T-cell (primary cell): Measurements from ENCODE around the gene TBC1D22A. TPM values are rescaled to one million over a fixed set of nuclear protein-coding genes. Genes with fewer than 3 reads are reported as not detected.

Source experiments
- ATAC-seq, 4 experiments: fragments of 200-7000 bp in 3 of 4; fragments of 150-1000 bp in 1 of 4; cut with Tn5 transposase; replicated peaks in 1 of 4; 1 replicate in 3 of 4; 2 replicates in 1 of 4; pipeline ENCODE4 v1.10.0; 2021; ENCODE audit warnings: moderate library complexity in 3 of 4, mild to moderate bottlenecking in 2 of 4, moderate number of reproducible peaks in 1 of 4
- CTCF ChIA-PET, 2 donors: fragments of 300-600 bp; sonication (Branson Sonifier 250); formaldehyde crosslinking; loops; one replicate each; lab custom pipeline; 2022; ENCODE audit warnings: antibody characterized with exemption in 2 of 2; lab: Charles Lee
- POLR2A ChIA-PET, 2 donors: fragments of 300-600 bp; sonication (Branson Sonifier 250); formaldehyde crosslinking; loops; one replicate each; lab custom pipeline; 2022; ENCODE audit warnings: antibody characterized with exemption in 2 of 2; lab: Charles Lee
- DNase-seq, 35 experiments: peaks; one replicate each; pipeline versions ENCODE4 v3.0.0 to v3.0.0-alpha.2; 2013 to 2023
- H3K27ac ChIP-seq: one replicate; pipeline ENCODE4 v1.5.1; 2013; ENCODE audit warnings: low read length
- H3K27me3 ChIP-seq, 2 experiments: replicated peaks in 1 of 2; 1 replicate in 1 of 2; 2 replicates in 1 of 2; pipeline versions ENCODE4 v1.6.1 to v1.7.0; 2013; ENCODE audit warnings: low read length in 1 of 2, mixed read lengths in 1 of 2; ENCODE audit not compliant: control insufficient read depth in 2 of 2, insufficient read depth in 2 of 2; ENCODE audit errors: extremely low read depth in 1 of 2
- H3K36me3 ChIP-seq, 2 donors: 1 replicate in 1 of 2; 2 replicates in 1 of 2; pipeline versions ENCODE4 v1.6.1 to v1.7.0; 2013; ENCODE audit warnings: low read length in 1 of 2; ENCODE audit not compliant: control insufficient read depth in 2 of 2, insufficient read depth in 1 of 2; ENCODE audit errors: extremely low read depth in 1 of 2
- H3K4me1 ChIP-seq, 2 experiments: 1 replicate in 1 of 2; 2 replicates in 1 of 2; pipeline versions ENCODE4 v1.6.1 to v1.7.0; 2013; ENCODE audit warnings: low read length in 2 of 2, mixed read lengths in 1 of 2; ENCODE audit not compliant: insufficient read depth in 2 of 2, control insufficient read depth in 1 of 2; ENCODE audit errors: extremely low read depth in 1 of 2
- H3K4me3 ChIP-seq, 2 donors: 1 replicate in 1 of 2; 2 replicates in 1 of 2; pipeline versions ENCODE4 v1.5.1 to v1.7.0; 2013; ENCODE audit warnings: mild to moderate bottlenecking in 2 of 2, low read length in 1 of 2, moderate library complexity in 1 of 2; ENCODE audit not compliant: control insufficient read depth in 1 of 2; ENCODE audit errors: extremely low read depth in 1 of 2
- H3K9me3 ChIP-seq: 2 replicates; pipeline ENCODE4 v1.7.0; 2013
- H3K27ac Mint-ChIP-seq, 2 donors: one replicate each; pipeline ENCODE4 v1.8.0; 2020 to 2021; ENCODE audit warnings: mild to moderate bottlenecking in 2 of 2, mixed read lengths in 2 of 2
- H3K27me3 Mint-ChIP-seq, 2 donors: one replicate each; pipeline ENCODE4 v1.8.0; 2021 to 2022; ENCODE audit warnings: mixed read lengths in 2 of 2
- H3K36me3 Mint-ChIP-seq: one replicate; pipeline ENCODE4 v1.8.0; 2021; ENCODE audit warnings: mixed read lengths
- H3K4me1 Mint-ChIP-seq, 3 donors: one replicate each; pipeline ENCODE4 v1.8.0; 2020 to 2022; ENCODE audit warnings: mixed read lengths in 3 of 3, mild to moderate bottlenecking in 1 of 3
- H3K4me3 Mint-ChIP-seq, 3 donors: one replicate each; pipeline ENCODE4 v1.8.0; 2020 to 2022; ENCODE audit warnings: mild to moderate bottlenecking in 3 of 3, mixed read lengths in 3 of 3, moderate library complexity in 3 of 3
- H3K9me3 Mint-ChIP-seq, 3 donors: one replicate each; pipeline ENCODE4 v1.8.0; 2020 to 2022; ENCODE audit warnings: mixed read lengths in 3 of 3
- WGBS: methylation state at CpG from one replicate; pipeline ENCODE4 v1.1.5; 2013; ENCODE audit warnings: missing lambda C conversion rate; ENCODE audit not compliant: insufficient coverage; 5-methylcytosine and 5-hydroxymethylcytosine counted together
- total RNA-seq, 35 experiments: library from RNA in 6 of 35; stranded (reverse) in 6 of 35; fragments of 120-200 nt in 1 of 35; gene quantifications; one replicate each; pipeline versions ENCODE4 v1.2.1 to v1.2.4 and lab custom pipeline; 2013 to 2026

The TBC1D22A gene
- total RNA-seq, 5 donors from 2014 or later (not counting 1 experiment from before 2014, with no cell fraction given), result 38.3 to 67.8 (median 57.7) TPM

GRCh38 chr22:46835693-46836092 is 73.2 kb downstream of the TBC1D22A start:
- no CpG with 5 or more reads among the region's 2 CpGs for WGBS
- peaks cover 12 to 22% (median 16%) of the 10 kb centered on the region in 3 donors for H3K4me1 Mint-ChIP-seq
- peaks cover 0 to 9% of the 10 kb centered on the region in 2 donors for H3K36me3 ChIP-seq
- DNase-seq, result no peak
- peaks cover 10 to 18% (median 12%) of the 10 kb centered on the region in 3 donors for H3K9me3 Mint-ChIP-seq
- H3K36me3 Mint-ChIP-seq, result peaks cover 58% of the 10 kb centered on the region
- ATAC-seq, result no peak
- H3K27ac ChIP-seq, result no peak overlapping the region
- POLR2A ChIA-PET, result no interaction called here
- H3K4me1 ChIP-seq, result no peaks in the 10 kb centered on the region
- no peak overlapping the region for H3K27ac Mint-ChIP-seq
- H3K27me3 Mint-ChIP-seq, result no peaks in the 10 kb centered on the region
- no peaks in the 10 kb centered on the region for H3K27me3 ChIP-seq
- no peak overlapping the region for H3K4me3 Mint-ChIP-seq
- peaks cover 3% of the 10 kb centered on the region for H3K9me3 ChIP-seq
- no peak overlapping the region for H3K4me3 ChIP-seq
- CTCF ChIA-PET, result no interaction called here

DNA sequence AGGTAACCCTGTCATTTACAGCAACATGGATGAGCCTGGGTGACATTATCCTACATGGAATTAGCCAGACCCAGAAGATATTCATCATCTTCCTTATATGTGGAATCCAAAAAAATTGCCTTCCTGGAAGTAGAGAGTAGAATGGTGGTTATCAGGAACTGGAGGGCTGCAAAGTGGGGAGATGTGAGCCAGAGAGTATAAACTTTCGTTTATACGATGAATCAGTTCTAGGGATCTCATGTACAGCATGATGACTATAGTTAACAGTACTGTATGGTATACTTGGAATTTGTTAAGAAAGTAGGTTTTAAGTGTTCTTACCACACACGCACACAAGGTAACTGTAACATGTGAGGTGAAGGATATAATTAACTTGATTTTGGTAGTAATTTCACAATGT is 79.1 kb downstream of the TBC1D22A start:
- H3K4me3 Mint-ChIP-seq, result no peak overlapping the region
- H3K36me3 Mint-ChIP-seq, result peaks cover 32% of the 10 kb centered on the region

GRCh38 chr22:46842606-46843005 is 80.2 kb downstream of the TBC1D22A start:
- ChIA-PET POLR2A (no interaction called here), CTCF (no interaction called here)
- Mint-ChIP-seq H3K27ac (no peak overlapping the region), H3K4me1 (peaks cover 27 to 72% (median 59%) of the 10 kb centered on the region in 3 donors), H3K36me3 (peaks cover 33% of the 10 kb centered on the region), H3K4me3 (no peak overlapping the region), H3K27me3 (no peaks in the 10 kb centered on the region), H3K9me3 (no peaks in the 10 kb centered on the region)
- Histone ChIP-seq H3K27me3 (no peaks in the 10 kb centered on the region), H3K4me1 (peaks cover 0 to 4% of the 10 kb centered on the region in 2 experiments), H3K36me3 (peaks cover 0 to 7% of the 10 kb centered on the region in 2 donors), H3K9me3 (no peaks in the 10 kb centered on the region), H3K4me3 (no peak overlapping the region), H3K27ac (no peak overlapping the region)
- no peak for ATAC-seq
- no peak for DNase-seq
- 97% methylated on average over 10 of the region's 11 CpGs for WGBS

More for the DNA sequence above, 79.1 kb downstream of the TBC1D22A start:
- Histone ChIP-seq H3K4me3 (no peak overlapping the region), H3K27ac (no peak overlapping the region), H3K27me3 (no peaks in the 10 kb centered on the region), H3K36me3 (peaks cover 0 to 2% of the 10 kb centered on the region in 2 donors), H3K4me1 (peaks cover 0 to 4% of the 10 kb centered on the region in 2 experiments), H3K9me3 (no peaks in the 10 kb centered on the region)
- Mint-ChIP-seq H3K9me3 (peaks cover 0 to 1% (median 0%) of the 10 kb centered on the region in 3 donors), H3K4me1 (peaks cover 28 to 69% (median 54%) of the 10 kb centered on the region in 3 donors), H3K27ac (no peak overlapping the region), H3K27me3 (no peaks in the 10 kb centered on the region)
- ATAC-seq (no peak), DNase-seq (no peak)
- ChIA-PET CTCF (no interaction called here), POLR2A (no interaction called here)
- WGBS, result 100% methylated on average over 2 of the region's 3 CpGs

DNA sequence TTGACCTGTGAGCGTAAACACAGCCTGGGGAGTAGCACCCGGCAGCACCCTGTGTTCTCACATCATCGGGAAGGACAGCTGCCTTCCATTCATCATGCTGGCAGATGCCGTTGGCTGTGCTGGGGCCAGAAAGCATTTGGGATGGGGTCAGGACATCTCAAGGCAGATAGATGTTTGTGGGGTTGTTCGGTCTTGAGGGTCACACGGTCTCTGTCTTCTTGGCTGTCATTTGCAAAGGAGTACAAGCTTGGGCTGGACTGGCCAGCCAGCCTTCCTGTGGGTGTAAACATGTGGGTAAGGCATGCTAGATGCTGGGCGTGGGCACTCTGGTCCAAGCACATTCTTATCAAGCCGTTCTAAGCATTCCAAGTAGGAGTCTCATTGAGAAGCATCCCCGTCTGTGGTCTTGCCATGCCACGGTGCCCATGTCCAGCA is 81.4 kb downstream of the TBC1D22A start:
- ChIA-PET CTCF (no interaction called here), POLR2A (no interaction called here)
- Histone ChIP-seq H3K4me3 (no peak overlapping the region), H3K36me3 (peaks cover 0 to 8% of the 10 kb centered on the region in 2 donors), H3K27ac (no peak overlapping the region), H3K27me3 (no peaks in the 10 kb centered on the region), H3K9me3 (no peaks in the 10 kb centered on the region), H3K4me1 (peaks cover 0 to 4% of the 10 kb centered on the region in 2 experiments)
- Mint-ChIP-seq H3K36me3 (peaks cover 26% of the 10 kb centered on the region), H3K9me3 (no peaks in the 10 kb centered on the region), H3K4me1 (peaks cover 31 to 69% (median 59%) of the 10 kb centered on the region in 3 donors), H3K27ac (no peak overlapping the region), H3K27me3 (no peaks in the 10 kb centered on the region), H3K4me3 (no peak overlapping the region)
- no peak for ATAC-seq
- DNase-seq, result no peak
- 92% methylated on average over 10 of the region's 10 CpGs for WGBS

- Histone ChIP-seq H3K4me3 (no peak overlapping the region), H3K36me3 (peaks cover 2 to 10% of the 10 kb centered on the region in 2 donors), H3K27ac (no peak overlapping the region), H3K4me1 (peaks cover 0 to 4% of the 10 kb centered on the region in 2 experiments), H3K27me3 (no peaks in the 10 kb centered on the region), H3K9me3 (no peaks in the 10 kb centered on the region)
- ChIA-PET CTCF (no interaction called here), POLR2A (no interaction called here)
- no peaks in the 10 kb centered on the region for H3K9me3 Mint-ChIP-seq
- H3K27ac Mint-ChIP-seq, result no peak overlapping the region
- ATAC-seq, result no peak
- peaks cover 34 to 71% (median 61%) of the 10 kb centered on the region in 3 donors for H3K4me1 Mint-ChIP-seq
- peaks cover 31% of the 10 kb centered on the region for H3K36me3 Mint-ChIP-seq
- 95% methylated on average over 7 of the region's 11 CpGs for WGBS
- no peak overlapping the region for H3K4me3 Mint-ChIP-seq
- no peak for DNase-seq
- H3K27me3 Mint-ChIP-seq, result no peaks in the 10 kb centered on the region
Observed at GRCh38 chr22:46844606-46845210, 82.3 kb downstream of the TBC1D22A start.

GRCh38 chr22:46845296-46846149 is 83.1 kb downstream of the TBC1D22A start:
- Histone ChIP-seq H3K9me3 (no peaks in the 10 kb centered on the region), H3K36me3 (peaks cover 2 to 10% of the 10 kb centered on the region in 2 donors), H3K27me3 (no peaks in the 10 kb centered on the region), H3K27ac (no peak overlapping the region), H3K4me1 (peaks cover 0 to 4% of the 10 kb centered on the region in 2 experiments), H3K4me3 (no peak overlapping the region)
- CTCF ChIA-PET, result no interaction called here
- Mint-ChIP-seq H3K4me1 (peaks cover 37 to 68% (median 58%) of the 10 kb centered on the region in 3 donors), H3K27me3 (no peaks in the 10 kb centered on the region), H3K27ac (no peak overlapping the region), H3K9me3 (no peaks in the 10 kb centered on the region), H3K36me3 (peaks cover 38% of the 10 kb centered on the region), H3K4me3 (no peak overlapping the region)
- POLR2A ChIA-PET, result no interaction called here
- ATAC-seq, result no peak
- DNase-seq, result no peak
- WGBS, result 96% methylated on average over 11 of the region's 17 CpGs
